ENCODE data around the gene ERCC6L2. TPM values are rescaled to one million over a fixed set of nuclear protein-coding genes. Genes with fewer than 3 reads are reported as not detected.

ERCC6L2 gene
- total and polyA plus RNA-seq, 2 experiments from 2014 or later: 33.5 to 80.6 TPM

DNA sequence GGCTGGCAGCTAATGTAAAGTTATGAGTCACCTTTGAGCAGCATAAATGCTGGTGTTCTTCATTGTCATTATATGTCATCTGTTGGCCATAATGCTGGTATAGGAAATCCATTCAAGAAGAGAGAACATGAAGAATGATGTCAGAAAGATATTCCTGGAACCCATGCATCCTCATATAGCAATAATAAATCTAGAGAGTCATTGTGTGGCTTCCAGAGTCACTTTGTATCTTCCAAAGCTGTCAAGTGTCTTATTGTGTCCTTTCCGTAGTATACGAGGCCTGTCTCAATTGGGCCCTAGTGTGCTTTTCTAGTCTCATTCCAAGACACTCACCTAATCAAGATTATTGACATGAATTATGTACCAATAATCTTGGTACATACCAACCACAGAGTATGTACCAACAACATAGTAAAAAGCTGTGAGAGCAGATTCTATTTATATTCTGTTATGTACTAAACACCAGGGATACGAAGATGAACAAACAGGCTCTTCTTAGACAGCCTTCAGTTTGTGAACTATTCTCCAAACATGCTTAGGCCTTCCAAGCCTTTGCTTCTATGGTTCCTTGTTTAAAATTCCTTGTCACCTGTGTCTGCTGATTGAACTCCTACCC is 110.1 kb downstream of the ERCC6L2 start:
- TF ChIP-seq EZH2 (IDR thresholded peaks at IDR 0.05; ENCODE audit: low read depth, unreplicated experiment): no peak
- no peak for TF ChIP-seq NANOG (IDR thresholded peaks at IDR 0.05; ENCODE audit: borderline replicate concordance)
- TF ChIP-seq, protein P1, sequence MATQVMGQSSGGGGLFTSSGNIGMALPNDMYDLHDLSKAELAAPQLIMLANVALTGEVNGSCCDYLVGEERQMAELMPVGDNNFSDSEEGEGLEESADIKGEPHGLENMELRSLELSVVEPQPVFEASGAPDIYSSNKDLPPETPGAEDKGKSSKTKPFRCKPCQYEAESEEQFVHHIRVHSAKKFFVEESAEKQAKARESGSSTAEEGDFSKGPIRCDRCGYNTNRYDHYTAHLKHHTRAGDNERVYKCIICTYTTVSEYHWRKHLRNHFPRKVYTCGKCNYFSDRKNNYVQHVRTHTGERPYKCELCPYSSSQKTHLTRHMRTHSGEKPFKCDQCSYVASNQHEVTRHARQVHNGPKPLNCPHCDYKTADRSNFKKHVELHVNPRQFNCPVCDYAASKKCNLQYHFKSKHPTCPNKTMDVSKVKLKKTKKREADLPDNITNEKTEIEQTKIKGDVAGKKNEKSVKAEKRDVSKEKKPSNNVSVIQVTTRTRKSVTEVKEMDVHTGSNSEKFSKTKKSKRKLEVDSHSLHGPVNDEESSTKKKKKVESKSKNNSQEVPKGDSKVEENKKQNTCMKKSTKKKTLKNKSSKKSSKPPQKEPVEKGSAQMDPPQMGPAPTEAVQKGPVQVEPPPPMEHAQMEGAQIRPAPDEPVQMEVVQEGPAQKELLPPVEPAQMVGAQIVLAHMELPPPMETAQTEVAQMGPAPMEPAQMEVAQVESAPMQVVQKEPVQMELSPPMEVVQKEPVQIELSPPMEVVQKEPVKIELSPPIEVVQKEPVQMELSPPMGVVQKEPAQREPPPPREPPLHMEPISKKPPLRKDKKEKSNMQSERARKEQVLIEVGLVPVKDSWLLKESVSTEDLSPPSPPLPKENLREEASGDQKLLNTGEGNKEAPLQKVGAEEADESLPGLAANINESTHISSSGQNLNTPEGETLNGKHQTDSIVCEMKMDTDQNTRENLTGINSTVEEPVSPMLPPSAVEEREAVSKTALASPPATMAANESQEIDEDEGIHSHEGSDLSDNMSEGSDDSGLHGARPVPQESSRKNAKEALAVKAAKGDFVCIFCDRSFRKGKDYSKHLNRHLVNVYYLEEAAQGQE (IDR thresholded peaks at IDR 0.05; ENCODE audit: unreplicated experiment): no peak
- ATAC-seq: no peak
- peaks cover 44% of the 10 kb centered on the region for H3K36me3 Mint-ChIP-seq (ENCODE audit: low read depth)

DNA sequence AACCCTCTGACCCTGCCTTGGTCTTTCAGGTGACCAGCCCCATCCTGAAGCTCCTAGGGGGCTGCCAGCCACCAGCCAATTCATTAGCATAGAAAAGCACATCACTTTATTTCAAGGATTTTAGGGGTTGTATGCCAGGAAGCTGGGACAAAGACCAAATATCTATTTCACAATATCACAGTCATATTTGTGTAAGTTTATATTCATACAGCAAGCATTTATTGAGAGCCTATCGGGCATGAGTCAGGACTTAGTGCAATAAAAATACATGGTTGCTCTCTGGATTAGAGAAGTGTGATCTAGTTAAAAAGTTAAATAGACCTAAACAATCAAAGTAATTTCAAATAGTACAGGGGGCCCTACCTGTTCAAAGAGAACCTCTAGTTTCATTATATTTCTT is 113.8 kb downstream of the ERCC6L2 start:
- ATAC-seq (no peak), DNase-seq (ENCODE audit: low spot score) (no peak)
- Histone ChIP-seq H3K27me3 (ENCODE audit: insufficient read depth) (no peaks in the 10 kb centered on the region), H4K20me1 (replicated peaks; ENCODE audit: insufficient read depth) (no peaks in the 10 kb centered on the region), H3K4me1 (ENCODE audit: insufficient read depth) (no peaks in the 10 kb centered on the region), H3K4me2 (no peak overlapping the region), H3K36me3 (ENCODE audit: insufficient read depth) (0 out of 2 replicates have a peak, but pooled peaks cover 4% of the 10 kb centered on the region), H3K4me3 (no peak overlapping the region), H3K27ac (ENCODE audit: low read depth) (no peak overlapping the region), H3K79me2 (replicated peaks; ENCODE audit: insufficient read depth) (no peaks in the 10 kb centered on the region), H2AFZ (no peak overlapping the region), H3F3A (replicated peaks; ENCODE audit: low read depth) (no peaks in the 10 kb centered on the region), H3K9me2 (ENCODE audit: insufficient read depth) (no peaks in the 10 kb centered on the region)
- H3K36me3 Mint-ChIP-seq (ENCODE audit: low read depth): peaks cover 44% of the 10 kb centered on the region
- peaks cover 25% of the 10 kb centered on the region for H3K4me1 Mint-ChIP-seq
- peaks cover 27% of the 10 kb centered on the region for H3K9me3 Mint-ChIP-seq
- peaks cover 10% of the 10 kb centered on the region for H3K27me3 Mint-ChIP-seq (ENCODE audit: insufficient read depth, low read depth, poor library complexity)
- H3K27ac Mint-ChIP-seq: no peak overlapping the region
- H3K4me3 Mint-ChIP-seq: no peak overlapping the region
- no peak for TF ChIP-seq ZNF331 (CRISPR knock-in tag; IDR thresholded peaks at IDR 0.05; ENCODE audit: low read depth)

More for the DNA sequence above, 110.1 kb downstream of the ERCC6L2 start:
- Histone ChIP-seq H3K27me3 (ENCODE audit: insufficient read depth) (no peaks in the 10 kb centered on the region), H2AFZ (no peak overlapping the region), H3K36me3 (ENCODE audit: insufficient read depth) (0 out of 2 replicates have a peak, but pooled peaks cover 5% of the 10 kb centered on the region), H3K4me2 (no peak overlapping the region), H3K79me2 (replicated peaks; ENCODE audit: insufficient read depth) (no peaks in the 10 kb centered on the region), H3K27ac (ENCODE audit: low read depth) (no peak overlapping the region), H3F3A (replicated peaks; ENCODE audit: low read depth) (no peaks in the 10 kb centered on the region), H3K4me3 (no peak overlapping the region), H3K4me1 (ENCODE audit: insufficient read depth) (no peaks in the 10 kb centered on the region), H3K9me2 (ENCODE audit: insufficient read depth) (no peaks in the 10 kb centered on the region), H4K20me1 (replicated peaks; ENCODE audit: insufficient read depth) (no peaks in the 10 kb centered on the region)
- Mint-ChIP-seq H3K27ac (no peak overlapping the region), H3K9me3 (peaks cover 27% of the 10 kb centered on the region), H3K27me3 (ENCODE audit: insufficient read depth, low read depth, poor library complexity) (peaks cover 8% of the 10 kb centered on the region), H3K4me3 (no peak overlapping the region), H3K4me1 (peaks cover 18% of the 10 kb centered on the region)
- no peak for DNase-seq (ENCODE audit: low spot score)

DNA sequence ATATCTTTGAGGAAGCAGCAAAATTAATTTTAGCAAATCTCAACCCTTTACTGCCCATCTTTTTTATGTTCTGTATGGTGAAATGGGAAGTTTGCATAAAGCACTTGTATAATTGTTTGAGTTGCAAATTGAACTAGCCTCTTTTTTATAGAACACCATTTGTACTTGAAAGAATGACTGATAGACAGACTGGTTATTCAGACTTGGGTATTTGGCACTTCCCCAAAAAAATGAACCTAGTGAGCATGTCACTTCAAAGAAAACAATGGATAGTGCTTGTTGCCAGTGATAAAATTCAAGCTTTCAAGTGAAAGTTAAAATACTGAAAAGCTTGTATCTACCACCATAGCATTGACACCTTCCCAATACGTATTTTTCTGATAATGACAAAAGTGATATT is 115.8 kb downstream of the ERCC6L2 start:
- no peak overlapping the region for H3K4me3 ChIP-seq
- Mint-ChIP-seq H3K4me1 (peaks cover 25% of the 10 kb centered on the region), H3K27me3 (ENCODE audit: insufficient read depth, low read depth, poor library complexity) (peaks cover 10% of the 10 kb centered on the region), H3K9me3 (peaks cover 22% of the 10 kb centered on the region), H3K4me3 (no peak overlapping the region), H3K27ac (no peak overlapping the region), H3K36me3 (ENCODE audit: low read depth) (peaks cover 29% of the 10 kb centered on the region)
- DNase-seq (ENCODE audit: low spot score): no peak
- no peak overlapping the region for H3K4me2 ChIP-seq
- no peaks in the 10 kb centered on the region for H4K20me1 ChIP-seq (replicated peaks; ENCODE audit: insufficient read depth)
- no peak overlapping the region for H2AFZ ChIP-seq
- H3K36me3 ChIP-seq (ENCODE audit: insufficient read depth): no peaks in the 10 kb centered on the region; the same call in 1 of the 2 replicates
- no peak for ATAC-seq
- H3F3A ChIP-seq (replicated peaks; ENCODE audit: low read depth): no peaks in the 10 kb centered on the region
- no peaks in the 10 kb centered on the region for H3K27me3 ChIP-seq (ENCODE audit: insufficient read depth)
- H3K4me1 ChIP-seq (ENCODE audit: insufficient read depth): no peaks in the 10 kb centered on the region
- no peaks in the 10 kb centered on the region for H3K79me2 ChIP-seq (replicated peaks; ENCODE audit: insufficient read depth)
- H3K27ac ChIP-seq (ENCODE audit: low read depth): no peak overlapping the region
- H3K9me2 ChIP-seq (ENCODE audit: insufficient read depth): no peaks in the 10 kb centered on the region
- TF ChIP-seq ZNF331 (CRISPR knock-in tag; IDR thresholded peaks at IDR 0.05; ENCODE audit: low read depth): no peak
- TF ChIP-seq, protein P2, sequence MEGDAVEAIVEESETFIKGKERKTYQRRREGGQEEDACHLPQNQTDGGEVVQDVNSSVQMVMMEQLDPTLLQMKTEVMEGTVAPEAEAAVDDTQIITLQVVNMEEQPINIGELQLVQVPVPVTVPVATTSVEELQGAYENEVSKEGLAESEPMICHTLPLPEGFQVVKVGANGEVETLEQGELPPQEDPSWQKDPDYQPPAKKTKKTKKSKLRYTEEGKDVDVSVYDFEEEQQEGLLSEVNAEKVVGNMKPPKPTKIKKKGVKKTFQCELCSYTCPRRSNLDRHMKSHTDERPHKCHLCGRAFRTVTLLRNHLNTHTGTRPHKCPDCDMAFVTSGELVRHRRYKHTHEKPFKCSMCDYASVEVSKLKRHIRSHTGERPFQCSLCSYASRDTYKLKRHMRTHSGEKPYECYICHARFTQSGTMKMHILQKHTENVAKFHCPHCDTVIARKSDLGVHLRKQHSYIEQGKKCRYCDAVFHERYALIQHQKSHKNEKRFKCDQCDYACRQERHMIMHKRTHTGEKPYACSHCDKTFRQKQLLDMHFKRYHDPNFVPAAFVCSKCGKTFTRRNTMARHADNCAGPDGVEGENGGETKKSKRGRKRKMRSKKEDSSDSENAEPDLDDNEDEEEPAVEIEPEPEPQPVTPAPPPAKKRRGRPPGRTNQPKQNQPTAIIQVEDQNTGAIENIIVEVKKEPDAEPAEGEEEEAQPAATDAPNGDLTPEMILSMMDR (conservative IDR thresholded peaks at IDR 0.05; ENCODE audit: low read depth in 2 of 2): no peak
- no peak for TF ChIP-seq JUNB (IDR thresholded peaks at IDR 0.05; ENCODE audit: unreplicated experiment)
- TF ChIP-seq, protein P3, sequence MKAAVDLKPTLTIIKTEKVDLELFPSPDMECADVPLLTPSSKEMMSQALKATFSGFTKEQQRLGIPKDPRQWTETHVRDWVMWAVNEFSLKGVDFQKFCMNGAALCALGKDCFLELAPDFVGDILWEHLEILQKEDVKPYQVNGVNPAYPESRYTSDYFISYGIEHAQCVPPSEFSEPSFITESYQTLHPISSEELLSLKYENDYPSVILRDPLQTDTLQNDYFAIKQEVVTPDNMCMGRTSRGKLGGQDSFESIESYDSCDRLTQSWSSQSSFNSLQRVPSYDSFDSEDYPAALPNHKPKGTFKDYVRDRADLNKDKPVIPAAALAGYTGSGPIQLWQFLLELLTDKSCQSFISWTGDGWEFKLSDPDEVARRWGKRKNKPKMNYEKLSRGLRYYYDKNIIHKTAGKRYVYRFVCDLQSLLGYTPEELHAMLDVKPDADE (IDR thresholded peaks at IDR 0.05): no peak
- no peak for TF ChIP-seq POLR2AphosphoS5 (IDR thresholded peaks at IDR 0.05; ENCODE audit: low read depth)
- TF ChIP-seq EZH2 (IDR thresholded peaks at IDR 0.05; ENCODE audit: low read depth, unreplicated experiment): no peak
